HG03025 (cell line): Measurements from ENCODE around the gene BCL10.

ENCODE experiments used
- ATAC-seq: cut with Tn5 transposase; IDR thresholded peaks from one replicate; pipeline ENCODE4 v1.9.1; 2021; ENCODE audit warnings: mild to moderate bottlenecking, moderate library complexity; ENCODE audit not compliant: unreplicated experiment, low FRiP score

BCL10 gene

DNA sequence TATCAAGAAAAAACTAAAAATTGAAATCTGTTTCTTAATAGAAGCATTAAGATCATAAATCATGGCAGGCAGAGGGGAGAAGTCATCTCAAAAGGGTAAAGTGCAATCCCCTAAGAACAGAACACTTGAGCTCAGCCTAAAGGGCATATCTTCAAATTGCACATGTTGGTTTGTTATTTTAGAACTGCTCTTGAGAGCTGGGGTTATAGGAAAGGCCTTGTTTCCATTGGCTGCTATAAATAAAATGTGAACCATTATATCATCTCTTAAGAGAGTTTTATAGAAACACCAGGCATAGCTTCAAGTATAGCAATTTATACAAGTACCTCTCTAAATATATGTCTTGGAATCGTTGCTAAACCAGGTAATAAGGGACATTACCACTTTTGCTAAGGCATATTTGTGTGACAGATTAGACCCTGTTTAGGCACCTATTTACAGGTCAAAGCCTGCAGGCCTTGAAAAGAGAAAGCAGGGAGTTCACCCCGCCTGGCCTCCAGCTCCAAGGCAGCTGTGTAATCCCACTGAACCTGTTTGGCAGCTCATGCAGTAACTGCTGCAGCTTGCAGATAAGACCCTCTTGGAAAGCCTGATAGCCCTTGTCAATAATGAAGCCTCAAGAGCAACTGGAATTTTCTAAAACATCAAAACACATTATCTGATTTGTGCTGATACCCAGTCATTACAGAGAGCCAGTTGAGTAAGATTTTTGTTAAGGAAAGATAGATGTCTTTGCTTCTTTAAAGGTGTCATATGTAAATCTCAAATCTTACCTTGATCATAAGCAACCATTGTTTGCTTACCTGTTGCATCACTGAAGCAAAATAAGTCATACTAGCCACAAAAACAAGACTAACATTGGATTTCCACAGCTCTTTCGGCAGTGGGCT, 51.5 kb downstream of the BCL10 start:
- ATAC-seq, result no peak

- ATAC-seq, result no peak
Observed at GRCh38 chr1:85224295-85224694, 52.1 kb downstream of the BCL10 start.

DNA sequence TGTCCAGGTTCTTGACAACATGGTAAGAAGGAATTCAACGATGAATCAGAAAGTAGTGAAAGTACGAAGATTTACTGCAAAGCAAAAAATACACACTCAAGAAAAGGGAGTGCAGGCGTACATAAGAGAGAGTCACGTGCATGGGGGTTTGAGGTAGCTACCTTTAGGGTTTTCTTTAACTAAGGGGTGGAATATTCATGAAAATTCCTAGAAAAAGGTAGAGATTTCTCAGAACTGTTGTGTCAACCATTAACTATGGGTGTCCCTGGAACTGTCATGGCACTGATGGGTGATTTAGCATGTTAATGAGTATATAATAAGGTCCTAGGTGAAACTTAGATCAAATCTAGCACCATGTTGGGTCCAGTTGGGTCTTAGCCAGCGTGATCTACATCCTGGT, 53.1 kb downstream of the BCL10 start:
- no peak for ATAC-seq

- ATAC-seq, result no peak
Observed at GRCh38 chr1:85220756-85221201, 55.7 kb downstream of the BCL10 start.

- ATAC-seq, result no peak
Observed at GRCh38 chr1:85219853-85220610, 56.4 kb downstream of the BCL10 start.

- ATAC-seq, result no peak
Observed at GRCh38 chr1:85216697-85217096, 59.7 kb downstream of the BCL10 start.
